HT-29 (cell line): Measurements from ENCODE around the gene KLHL41. TPM values are rescaled to one million over a fixed set of nuclear protein-coding genes. Genes with fewer than 3 reads are reported as not detected.
A peak's percentile ranks its signal among the peaks of the same experiment; 100 is the strongest.

ENCODE experiments used
- DNase-seq: peaks from one replicate; pipeline ENCODE4 v3.0.0-alpha.2; 2015; ENCODE audit warnings: low spot score
- total RNA-seq: library from RNA; depleted of rRNA; stranded (reverse); fragments of >200 nt; shearing (Covaris generic); gene quantifications from 2 replicates; pipeline ENCODE4 v1.2.3, GENCODE V29; 2014; rRNA removed

KLHL41 gene
- not detected in 2 replicates for total RNA-seq

GRCh38 chr2:169509298-169509885 lies at the start of gene KLHL41:
Gene KLHL41, plus strand, starts transcription at chr2:169509702. Its CDS starts 77 bp downstream, at chr2:169509779.
- DNase-seq = no peak

GRCh38 chr2:169461143-169461542 lies 48.4 kb upstream of the KLHL41 start:
- no peak for DNase-seq

- DNase-seq = no peak
Observed at GRCh38 chr2:169462896-169463695, 46.4 kb upstream of the KLHL41 start.

- no peak for DNase-seq
Observed at GRCh38 chr2:169464466-169464865, 45.0 kb upstream of the KLHL41 start.

GRCh38 chr2:169464882-169465281 lies 44.6 kb upstream of the KLHL41 start:
- no peak for DNase-seq

- no peak for DNase-seq
Observed at GRCh38 chr2:169468841-169469240, 40.7 kb upstream of the KLHL41 start.

- no peak for DNase-seq
Observed at GRCh38 chr2:169469952-169470572, 39.4 kb upstream of the KLHL41 start.

GRCh38 chr2:169472249-169472648 lies 37.3 kb upstream of the KLHL41 start:
- no peak for DNase-seq

- DNase-seq = no peak
Observed at GRCh38 chr2:169476459-169476858, 33.0 kb upstream of the KLHL41 start.

GRCh38 chr2:169478339-169478738 lies 31.2 kb upstream of the KLHL41 start:
- no peak for DNase-seq

GRCh38 chr2:169478745-169479256 lies 30.7 kb upstream of the KLHL41 start:
- DNase-seq = no peak

GRCh38 chr2:169479257-169480078 lies 30.0 kb upstream of the KLHL41 start, which contains the start of gene BBS5:
Gene BBS5, plus strand, starts transcription at chr2:169479494. Its CDS starts 60 bp downstream, at chr2:169479554.
- peak; percentile 23 for DNase-seq

GRCh38 chr2:169480079-169480465 lies 29.4 kb upstream of the KLHL41 start:
- no peak for DNase-seq

- DNase-seq = no peak
Observed at GRCh38 chr2:169485650-169486138, 23.8 kb upstream of the KLHL41 start.

GRCh38 chr2:169486487-169486886 lies 23.0 kb upstream of the KLHL41 start:
- DNase-seq = no peak

GRCh38 chr2:169490834-169491233 lies 18.7 kb upstream of the KLHL41 start:
- DNase-seq = no peak

GRCh38 chr2:169491378-169491777 lies 18.1 kb upstream of the KLHL41 start:
- DNase-seq = no peak

GRCh38 chr2:169493360-169493759 lies 16.1 kb upstream of the KLHL41 start:
- DNase-seq = no peak

GRCh38 chr2:169495310-169495928 lies 14.1 kb upstream of the KLHL41 start:
- no peak for DNase-seq

- DNase-seq = no peak
Observed at GRCh38 chr2:169504651-169505050, 4.9 kb upstream of the KLHL41 start.

- peak; percentile 64 for DNase-seq
Observed at GRCh38 chr2:169507698-169508097, 1.8 kb upstream of the KLHL41 start.
